PC-3 (cell line): ENCODE results near the gene PPP1CB. TPM values are rescaled to one million over a fixed set of nuclear protein-coding genes. Genes with fewer than 3 reads are reported as not detected.

ENCODE experiments used
- ATAC-seq: fragments of 200-7000 bp; cut with Tn5 transposase; 2 replicates; pipeline ENCODE4 v1.9.1; 2020; ENCODE audit warnings: mild to moderate bottlenecking, moderate library complexity
- BruUV-seq: library from RNA; stranded (reverse); fragments of 400-500 nt; replicated peaks from 2 replicates; lab custom pipeline; 2021; lab: Mats Ljungman, UMichigan
- CTCF ChIA-PET: fragments of 300-600 bp; sonication (Branson Sonifier 250); formaldehyde crosslinking; loops from one replicate; lab custom pipeline; 2022; ENCODE audit warnings: antibody characterized with exemption; lab: Charles Lee
- POLR2A ChIA-PET: fragments of 300-600 bp; sonication (Branson Sonifier 250); formaldehyde crosslinking; loops from one replicate; lab custom pipeline; 2022; ENCODE audit warnings: antibody characterized with exemption; ENCODE audit not compliant: unreplicated experiment; lab: Charles Lee
- DNase-seq: peaks from one replicate; pipeline ENCODE4 v3.0.0-alpha.2; 2015
- H2AFZ ChIP-seq: fragments of 300-600 bp; sonication (generic); 2 replicates; pipeline ENCODE4 v1.6.0; 2016; ENCODE audit warnings: antibody characterized with exemption, low read length
- H3F3A ChIP-seq: fragments of 300-600 bp; sonication (generic); one replicate; pipeline ENCODE4 v1.6.0; 2017; ENCODE audit warnings: antibody characterized with exemption, low read length, control low read depth, mild to moderate bottlenecking; ENCODE audit not compliant: unreplicated experiment
- H3K27ac ChIP-seq: fragments of 300-600 bp; sonication (generic); 2 replicates; pipeline ENCODE4 v1.5.1; 2016; ENCODE audit warnings: mild to moderate bottlenecking, low read length
- H3K27me3 ChIP-seq: fragments of 300-600 bp; sonication (generic); 2 replicates; pipeline ENCODE4 v1.6.1; 2016; ENCODE audit warnings: low read length, mixed read lengths
- H3K36me3 ChIP-seq: fragments of 300-600 bp; sonication (generic); 2 replicates; pipeline ENCODE4 v1.6.1; 2016; ENCODE audit warnings: low read depth, mixed run types, low read length, mixed read lengths
- H3K4me1 ChIP-seq: fragments of 300-600 bp; sonication (generic); 2 replicates; pipeline ENCODE4 v1.5.1; 2016; ENCODE audit warnings: low read length; ENCODE audit not compliant: insufficient read depth
- H3K4me2 ChIP-seq: fragments of 300-600 bp; sonication (generic); 2 replicates; pipeline ENCODE4 v1.6.0; 2016; ENCODE audit warnings: low read length
- H3K4me3 ChIP-seq: fragments of 300-600 bp; sonication (generic); 2 replicates; pipeline ENCODE4 v1.5.1; 2016; ENCODE audit warnings: mild to moderate bottlenecking, low read length, mixed read lengths
- H3K79me2 ChIP-seq: fragments of 300-600 bp; sonication (generic); 2 replicates; pipeline ENCODE4 v1.6.1; 2017; ENCODE audit warnings: low read length, mixed read lengths
- H3K9ac ChIP-seq: fragments of 300-600 bp; sonication (generic); 2 replicates; pipeline ENCODE4 v1.6.0; 2016; ENCODE audit warnings: mild to moderate bottlenecking, low read length
- H3K9me2 ChIP-seq: fragments of 300-600 bp; sonication (generic); replicated peaks from 2 replicates; pipeline ENCODE4 v1.6.1; 2016; ENCODE audit warnings: mixed run types, low read length, mixed read lengths
- H3K9me3 ChIP-seq: fragments of 300-600 bp; sonication (generic); 2 replicates; pipeline ENCODE4 v1.6.1; 2016; ENCODE audit warnings: low read length, mixed read lengths
- H4K20me1 ChIP-seq: fragments of 300-600 bp; sonication (generic); 2 replicates; pipeline ENCODE4 v1.6.1; 2016; ENCODE audit warnings: low read length, mixed read lengths
- EZH2 ChIP-seq: fragments of 300-600 bp; sonication (generic); IDR thresholded peaks from one replicate; pipeline ENCODE4 v1.6.1; 2017; ENCODE audit warnings: antibody characterized with exemption, mild to moderate bottlenecking, low read length; ENCODE audit not compliant: unreplicated experiment
- EZH2phosphoT487 ChIP-seq: fragments of 300-600 bp; sonication (generic); IDR thresholded peaks from 2 replicates; pipeline ENCODE4 v1.6.1; 2018; ENCODE audit warnings: mild to moderate bottlenecking, antibody characterized with exemption, low read length, borderline replicate concordance
- intact Hi-C: fragments of 100-400 bp; cut with micrococcal nuclease; formaldehyde crosslinking; loops from 2 replicates; pipeline ENCODE4 v1.9.0; 2023
- total RNA-seq: library from RNA; depleted of rRNA; stranded (reverse); fragments of >200 nt; gene quantifications from 2 replicates; pipeline ENCODE4 v1.2.3, GENCODE V29; 2014
- TF ChIP-seq, protein P1 (sequence below): fragments of 300-600 bp; sonication (generic); conservative IDR thresholded peaks from 2 replicates; pipeline ENCODE4 v1.5.1; 2017; ENCODE audit warnings: antibody characterized with exemption, low read depth, mild to moderate bottlenecking, low read length

The PPP1CB gene
- total RNA-seq, 1 experiment from 2014 or later: 84.2 TPM

GRCh38 chr2:28754321-28754720 lies 2.7 kb downstream of the PPP1CB start:
- POLR2A ChIA-PET: no interaction called here
- H3F3A ChIP-seq: no peaks in the 10 kb centered on the region
- H3K9me3 ChIP-seq: no peaks in the 10 kb centered on the region
- H3K4me3 ChIP-seq: peak overlapping the region; percentile 88
- H3K9me2 ChIP-seq: no peaks in the 10 kb centered on the region
- peaks cover 9% of the 10 kb centered on the region; the same call in 1 of the 2 replicates for H3K36me3 ChIP-seq
- peaks cover 58% of the 10 kb centered on the region for H4K20me1 ChIP-seq
- H3K4me2 ChIP-seq: peak overlapping the region; percentile 81
- BruUV-seq: no TSS peak
- peaks cover 36% of the 10 kb centered on the region for H3K4me1 ChIP-seq
- CTCF ChIA-PET: interaction anchor here (0.6 to 2.1 kb wide), 2 partner anchors 158 to 160 kb away, joined by 3 to 13 read pairs; no protein-coding TSS in a partner anchor
- H2AFZ ChIP-seq: no peak overlapping the region
- H3K27me3 ChIP-seq: no peaks in the 10 kb centered on the region
- intact Hi-C loops: loop anchor here (5.0 kb wide), 1 partner anchor 37 kb away; no protein-coding TSS in a partner anchor
- H3K9ac ChIP-seq: peak overlapping the region; percentile 99; the same call in 1 of the 2 replicates
- H3K79me2 ChIP-seq: peaks cover 89% of the 10 kb centered on the region
- DNase-seq: peak; percentile 27
- TF ChIP-seq EZH2phosphoT487: no peak
- TF ChIP-seq, protein P1, sequence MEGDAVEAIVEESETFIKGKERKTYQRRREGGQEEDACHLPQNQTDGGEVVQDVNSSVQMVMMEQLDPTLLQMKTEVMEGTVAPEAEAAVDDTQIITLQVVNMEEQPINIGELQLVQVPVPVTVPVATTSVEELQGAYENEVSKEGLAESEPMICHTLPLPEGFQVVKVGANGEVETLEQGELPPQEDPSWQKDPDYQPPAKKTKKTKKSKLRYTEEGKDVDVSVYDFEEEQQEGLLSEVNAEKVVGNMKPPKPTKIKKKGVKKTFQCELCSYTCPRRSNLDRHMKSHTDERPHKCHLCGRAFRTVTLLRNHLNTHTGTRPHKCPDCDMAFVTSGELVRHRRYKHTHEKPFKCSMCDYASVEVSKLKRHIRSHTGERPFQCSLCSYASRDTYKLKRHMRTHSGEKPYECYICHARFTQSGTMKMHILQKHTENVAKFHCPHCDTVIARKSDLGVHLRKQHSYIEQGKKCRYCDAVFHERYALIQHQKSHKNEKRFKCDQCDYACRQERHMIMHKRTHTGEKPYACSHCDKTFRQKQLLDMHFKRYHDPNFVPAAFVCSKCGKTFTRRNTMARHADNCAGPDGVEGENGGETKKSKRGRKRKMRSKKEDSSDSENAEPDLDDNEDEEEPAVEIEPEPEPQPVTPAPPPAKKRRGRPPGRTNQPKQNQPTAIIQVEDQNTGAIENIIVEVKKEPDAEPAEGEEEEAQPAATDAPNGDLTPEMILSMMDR: no peak
- H3K27ac ChIP-seq: no peak overlapping the region
- no peak for ATAC-seq

DNA sequence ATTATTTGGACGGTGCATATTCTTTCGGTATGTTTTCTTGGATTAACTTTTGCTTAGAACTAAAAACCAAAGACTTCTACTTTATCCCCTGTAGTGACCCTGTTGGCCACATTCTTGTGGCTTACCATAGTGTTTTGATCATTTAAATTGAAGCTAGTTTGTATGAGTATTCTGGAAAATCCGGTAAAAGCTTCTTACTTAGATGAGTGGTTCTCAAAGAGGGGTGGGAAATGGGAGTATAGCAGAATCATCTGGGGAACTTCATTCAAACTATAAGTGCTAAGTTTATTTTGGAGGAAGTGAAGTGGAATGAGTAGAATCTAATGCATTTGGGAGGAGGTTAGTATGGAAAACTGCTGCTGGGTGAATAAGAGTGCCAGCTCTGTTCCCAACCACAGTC lies 3.8 kb downstream of the PPP1CB start:
- Histone ChIP-seq H3K9me2 (no peaks in the 10 kb centered on the region), H4K20me1 (peaks cover 63% of the 10 kb centered on the region), H3K36me3 (peaks cover 11% of the 10 kb centered on the region), H3K79me2 (peaks cover 96% of the 10 kb centered on the region), H3K4me2 (peak overlapping the region; percentile 81), H3K27ac (no peak overlapping the region), H3K4me3 (peak overlapping the region; percentile 88; the same call in 1 of the 2 replicates), H3K9me3 (no peaks in the 10 kb centered on the region), H3K9ac (no peak overlapping the region), H3K4me1 (peaks cover 30% of the 10 kb centered on the region), H3K27me3 (no peaks in the 10 kb centered on the region), H3F3A (no peaks in the 10 kb centered on the region), H2AFZ (no peak overlapping the region)
- DNase-seq (no peak), ATAC-seq (no peak)
- no TSS peak for BruUV-seq
- intact Hi-C loops: no loop called here
- CTCF ChIA-PET: interaction anchor here (1.0 to 2.1 kb wide), 2 partner anchors 161 to 189 kb away, joined by 9 to 13 read pairs; no protein-coding TSS in a partner anchor
- POLR2A ChIA-PET: interaction anchor here (0.5 kb wide), 1 partner anchor 38 kb away, joined by 5 read pairs; no protein-coding TSS in a partner anchor
- TF ChIP-seq, protein P1: no peak
- TF ChIP-seq EZH2 (no peak), EZH2phosphoT487 (no peak)

- ATAC-seq (no peak), DNase-seq (no peak)
- Histone ChIP-seq H3K79me2 (peaks cover 100% of the 10 kb centered on the region), H3K9me2 (no peaks in the 10 kb centered on the region), H3K9ac (no peak overlapping the region), H3K36me3 (peaks cover 15% of the 10 kb centered on the region), H3F3A (no peaks in the 10 kb centered on the region), H3K9me3 (no peaks in the 10 kb centered on the region), H3K4me2 (no peak overlapping the region), H4K20me1 (peaks cover 83% of the 10 kb centered on the region), H3K27me3 (no peaks in the 10 kb centered on the region), H3K27ac (no peak overlapping the region), H3K4me1 (peaks cover 21% of the 10 kb centered on the region), H3K4me3 (no peak overlapping the region), H2AFZ (no peak overlapping the region)
- intact Hi-C loops: no loop called here
- CTCF ChIA-PET: no interaction called here
- no TSS peak for BruUV-seq
- POLR2A ChIA-PET: no interaction called here
- TF ChIP-seq, protein P1: no peak
- TF ChIP-seq EZH2: no peak
- no peak for TF ChIP-seq EZH2phosphoT487
These were observed 6.8 kb downstream of the PPP1CB start for GRCh38 chr2:28758459-28758858.
